ENCODE results near the gene SEC22A.
A peak's percentile ranks its signal among the peaks of the same experiment; 100 is the strongest.

The SEC22A gene

GRCh38 chr3:123201557-123202427 is at the start of gene SEC22A:
Gene SEC22A, plus strand, starts transcription at chr3:123201943. Its CDS starts 7,275 bp downstream, at chr3:123209218.
- H3K36me3 Mint-ChIP-seq (ENCODE audit: low read depth), result peaks cover 6% of the 10 kb centered on the region
- peaks cover 3% of the 10 kb centered on the region for H3K27me3 Mint-ChIP-seq (ENCODE audit: low read depth)
- H3K27ac Mint-ChIP-seq, result peak within 1 kb of the TSS; percentile 97
- DNase-seq (ENCODE audit: low spot score), result peak; percentile 95
- peaks cover 4% of the 10 kb centered on the region for H3K9me3 Mint-ChIP-seq
- peak within 1 kb of the TSS; percentile 92 for H3K4me3 Mint-ChIP-seq
- H3K4me1 Mint-ChIP-seq (ENCODE audit: low read depth), result peaks cover 16% of the 10 kb centered on the region

- H3K4me3 Mint-ChIP-seq, result no peak overlapping the region
- no peak for DNase-seq (ENCODE audit: low spot score)
- peaks cover 5% of the 10 kb centered on the region for H3K9me3 Mint-ChIP-seq
Observed at GRCh38 chr3:123152687-123153086, 49.1 kb upstream of the SEC22A start.

GRCh38 chr3:123153125-123154019 is 48.4 kb upstream of the SEC22A start:
- Mint-ChIP-seq H3K4me1 (ENCODE audit: low read depth) (no peaks in the 10 kb centered on the region), H3K27me3 (ENCODE audit: low read depth) (no peaks in the 10 kb centered on the region), H3K36me3 (ENCODE audit: low read depth) (peaks cover 42% of the 10 kb centered on the region), H3K27ac (no peak overlapping the region), H3K9me3 (peaks cover 5% of the 10 kb centered on the region), H3K4me3 (no peak overlapping the region)
- DNase-seq (ENCODE audit: low spot score), result no peak

More at GRCh38 chr3:123152687-123153086, 49.1 kb upstream of the SEC22A start:
- peaks cover 42% of the 10 kb centered on the region for H3K36me3 Mint-ChIP-seq (ENCODE audit: low read depth)
- H3K27ac Mint-ChIP-seq, result peak overlapping the region; percentile 42
- no peaks in the 10 kb centered on the region for H3K27me3 Mint-ChIP-seq (ENCODE audit: low read depth)
- no peaks in the 10 kb centered on the region for H3K4me1 Mint-ChIP-seq (ENCODE audit: low read depth)

GRCh38 chr3:123154020-123154985 is 47.4 kb upstream of the SEC22A start:
- Mint-ChIP-seq H3K9me3 (peaks cover 5% of the 10 kb centered on the region), H3K27ac (no peak overlapping the region), H3K4me3 (no peak overlapping the region), H3K4me1 (ENCODE audit: low read depth) (no peaks in the 10 kb centered on the region), H3K27me3 (ENCODE audit: low read depth) (no peaks in the 10 kb centered on the region), H3K36me3 (ENCODE audit: low read depth) (peaks cover 35% of the 10 kb centered on the region)
- DNase-seq (ENCODE audit: low spot score), result no peak

GRCh38 chr3:123155471-123156011 is 46.2 kb upstream of the SEC22A start:
- H3K27me3 Mint-ChIP-seq (ENCODE audit: low read depth), result no peaks in the 10 kb centered on the region
- H3K4me3 Mint-ChIP-seq, result no peak overlapping the region
- H3K4me1 Mint-ChIP-seq (ENCODE audit: low read depth), result no peaks in the 10 kb centered on the region
- H3K9me3 Mint-ChIP-seq, result peaks cover 5% of the 10 kb centered on the region
- H3K36me3 Mint-ChIP-seq (ENCODE audit: low read depth), result peaks cover 25% of the 10 kb centered on the region
- no peak overlapping the region for H3K27ac Mint-ChIP-seq
- no peak for DNase-seq (ENCODE audit: low spot score)

- Mint-ChIP-seq H3K4me3 (no peak overlapping the region), H3K9me3 (peaks cover 5% of the 10 kb centered on the region), H3K27ac (no peak overlapping the region), H3K36me3 (ENCODE audit: low read depth) (peaks cover 18% of the 10 kb centered on the region), H3K4me1 (ENCODE audit: low read depth) (no peaks in the 10 kb centered on the region), H3K27me3 (ENCODE audit: low read depth) (no peaks in the 10 kb centered on the region)
- no peak for DNase-seq (ENCODE audit: low spot score)
Observed at GRCh38 chr3:123156276-123156995, 45.3 kb upstream of the SEC22A start.

- H3K36me3 Mint-ChIP-seq (ENCODE audit: low read depth), result peaks cover 12% of the 10 kb centered on the region
Observed at GRCh38 chr3:123157209-123157597, 44.5 kb upstream of the SEC22A start.

GRCh38 chr3:123157598-123158287 is 44.0 kb upstream of the SEC22A start:
- no peaks in the 10 kb centered on the region for H3K9me3 Mint-ChIP-seq
- no peaks in the 10 kb centered on the region for H3K4me1 Mint-ChIP-seq (ENCODE audit: low read depth)
- H3K4me3 Mint-ChIP-seq, result no peak overlapping the region
- H3K27me3 Mint-ChIP-seq (ENCODE audit: low read depth), result no peaks in the 10 kb centered on the region
- H3K36me3 Mint-ChIP-seq (ENCODE audit: low read depth), result peaks cover 8% of the 10 kb centered on the region
- DNase-seq (ENCODE audit: low spot score), result no peak
- H3K27ac Mint-ChIP-seq, result no peak overlapping the region

More at GRCh38 chr3:123157209-123157597, 44.5 kb upstream of the SEC22A start:
- Mint-ChIP-seq H3K4me3 (no peak overlapping the region), H3K27ac (no peak overlapping the region), H3K4me1 (ENCODE audit: low read depth) (no peaks in the 10 kb centered on the region), H3K27me3 (ENCODE audit: low read depth) (no peaks in the 10 kb centered on the region), H3K9me3 (peaks cover under 1% of the 10 kb centered on the region)
- no peak for DNase-seq (ENCODE audit: low spot score)

GRCh38 chr3:123158330-123158729 is 43.4 kb upstream of the SEC22A start:
- no peak for DNase-seq (ENCODE audit: low spot score)
- Mint-ChIP-seq H3K36me3 (ENCODE audit: low read depth) (peaks cover 6% of the 10 kb centered on the region), H3K4me1 (ENCODE audit: low read depth) (no peaks in the 10 kb centered on the region), H3K27me3 (ENCODE audit: low read depth) (no peaks in the 10 kb centered on the region), H3K4me3 (no peak overlapping the region), H3K9me3 (no peaks in the 10 kb centered on the region), H3K27ac (no peak overlapping the region)

- Mint-ChIP-seq H3K4me1 (ENCODE audit: low read depth) (no peaks in the 10 kb centered on the region), H3K36me3 (ENCODE audit: low read depth) (peaks cover 6% of the 10 kb centered on the region), H3K9me3 (no peaks in the 10 kb centered on the region), H3K27ac (no peak overlapping the region), H3K4me3 (no peak overlapping the region), H3K27me3 (ENCODE audit: low read depth) (no peaks in the 10 kb centered on the region)
- DNase-seq (ENCODE audit: low spot score), result no peak
Observed at GRCh38 chr3:123158899-123159390, 42.8 kb upstream of the SEC22A start.

GRCh38 chr3:123159926-123160635 is 41.7 kb upstream of the SEC22A start:
- DNase-seq (ENCODE audit: low spot score), result no peak

More at GRCh38 chr3:123159926-123160635, 41.7 kb upstream of the SEC22A start:
- Mint-ChIP-seq H3K27ac (no peak overlapping the region), H3K9me3 (peaks cover 4% of the 10 kb centered on the region), H3K4me1 (ENCODE audit: low read depth) (no peaks in the 10 kb centered on the region), H3K27me3 (ENCODE audit: low read depth) (no peaks in the 10 kb centered on the region), H3K4me3 (no peak overlapping the region), H3K36me3 (ENCODE audit: low read depth) (peaks cover 16% of the 10 kb centered on the region)
